ENCODE data around the gene ECHS1.
"Not testable (repeated sequence)": the region's sequence is repeated elsewhere in the genome, so short reads cannot be mapped to it uniquely, and the experiment has no call there.

ECHS1 gene

GRCh38 chr10:133377025-133377817 lies 4.1 kb upstream of the ECHS1 start:
- no peak for DNase-seq

- DNase-seq: not testable (repeated sequence)
Measured at GRCh38 chr10:133376183-133376582, 3.0 kb upstream of the ECHS1 start.

GRCh38 chr10:133375357-133376115 lies 2.4 kb upstream of the ECHS1 start:
- no peak for DNase-seq

GRCh38 chr10:133372507-133372906 lies 647 bp downstream of the ECHS1 start:
- no peak for DNase-seq

- no peak for DNase-seq
Measured at GRCh38 chr10:133370030-133370786, 2.9 kb downstream of the ECHS1 start.

- DNase-seq: no peak
Measured at GRCh38 chr10:133368153-133368552, 5.0 kb downstream of the ECHS1 start.

GRCh38 chr10:133367461-133367860 lies 5.7 kb downstream of the ECHS1 start:
- DNase-seq: not testable (repeated sequence)

GRCh38 chr10:133366751-133367150 lies 6.4 kb downstream of the ECHS1 start:
- DNase-seq: no peak

- DNase-seq: no peak
Measured at GRCh38 chr10:133366130-133366478, 7.0 kb downstream of the ECHS1 start.

GRCh38 chr10:133365461-133366129 lies 7.6 kb downstream of the ECHS1 start:
- no peak for DNase-seq

- DNase-seq: no peak
Measured at GRCh38 chr10:133364645-133365431, 8.3 kb downstream of the ECHS1 start.

- DNase-seq: no peak
Measured at GRCh38 chr10:133362846-133363245, 10.3 kb downstream of the ECHS1 start.

- no peak for DNase-seq
Measured at GRCh38 chr10:133361773-133362441, 11.2 kb downstream of the ECHS1 start.

- no peak for DNase-seq
Measured at GRCh38 chr10:133361227-133361626, 11.9 kb downstream of the ECHS1 start.

GRCh38 chr10:133359972-133360610 lies 13.1 kb downstream of the ECHS1 start:
- DNase-seq: no peak

GRCh38 chr10:133359554-133359971 lies 13.6 kb downstream of the ECHS1 start:
- no peak for DNase-seq

GRCh38 chr10:133358925-133359310 lies 14.2 kb downstream of the ECHS1 start:
- DNase-seq: no peak

GRCh38 chr10:133358162-133358924 lies 14.8 kb downstream of the ECHS1 start:
- no peak for DNase-seq

- DNase-seq: peak; percentile 55
Measured at GRCh38 chr10:133357285-133358161, 15.6 kb downstream of the ECHS1 start, which contains the start of gene FUOM. TSS of gene FUOM (minus strand) at chr10:133358019. CDS start at chr10:133358007, 12 bp downstream.

Data from activated CD4-positive, alpha-beta T cell treated with anti-CD3 and anti-CD28 coated beads for 1 hour (primary cell).